Naive B cell (primary cell): ENCODE data around the gene CASP3. TPM values are rescaled to one million over a fixed set of nuclear protein-coding genes. Genes with fewer than 3 reads are reported as not detected.
"Not testable (repeated sequence)": the region's sequence is repeated elsewhere in the genome, so short reads cannot be mapped to it uniquely, and the experiment has no call there.

Experiments used
- ATAC-seq, 2 donors: fragments of 150-1000 bp; cut with Tn5 transposase; 2 replicates each; pipeline ENCODE4 v1.10.0; 2021; ENCODE audit warnings: low read depth in 2 of 2, mild to moderate bottlenecking in 2 of 2, moderate library complexity in 2 of 2
- DNase-seq: peaks from one replicate; pipeline ENCODE4 v3.0.0; 2022
- H3K27ac Mint-ChIP-seq, 6 donors: one replicate each; pipeline ENCODE4 v1.8.0; 2020 to 2022; ENCODE audit warnings: mild to moderate bottlenecking in 6 of 6, mixed read lengths in 6 of 6, moderate library complexity in 5 of 6, inconsistent platforms in 2 of 6
- H3K27me3 Mint-ChIP-seq, 3 donors: one replicate each; pipeline ENCODE4 v1.8.0; 2021 to 2022; ENCODE audit warnings: mixed read lengths in 3 of 3, mild to moderate bottlenecking in 1 of 3
- H3K36me3 Mint-ChIP-seq, 2 donors: one replicate each; pipeline ENCODE4 v1.8.0; 2020 to 2022; ENCODE audit warnings: mixed read lengths in 2 of 2, inconsistent platforms in 1 of 2, mild to moderate bottlenecking in 1 of 2
- H3K4me1 Mint-ChIP-seq, 3 donors: one replicate each; pipeline ENCODE4 v1.8.0; 2020 to 2022; ENCODE audit warnings: mixed read lengths in 3 of 3, inconsistent platforms in 1 of 3, mild to moderate bottlenecking in 1 of 3, moderate library complexity in 1 of 3
- H3K4me3 Mint-ChIP-seq, 8 donors: one replicate each; pipeline ENCODE4 v1.8.0; 2020 to 2022; ENCODE audit warnings: mild to moderate bottlenecking in 8 of 8, mixed read lengths in 8 of 8, moderate library complexity in 8 of 8, inconsistent platforms in 2 of 8
- H3K9me3 Mint-ChIP-seq, 7 donors: one replicate each; pipeline ENCODE4 v1.8.0; 2020 to 2022; ENCODE audit warnings: mixed read lengths in 7 of 7, mild to moderate bottlenecking in 5 of 7, inconsistent platforms in 2 of 7, moderate library complexity in 1 of 7
- polyA plus RNA-seq, 6 donors: library from polyadenylated mRNA; unstranded; fragments of 300-500 nt; fragmentation: Illumina TruSeq; gene quantifications; one replicate each; pipeline ENCODE4 v1.2.3, GENCODE V29; 2021; ENCODE audit warnings: low read depth in 6 of 6

Gene CASP3
- polyA plus RNA-seq, 6 donors from 2014 or later: 3.4 to 5.9 (median 4.3) TPM

GRCh38 chr4:184616633-184617551 is 32.4 kb downstream of the CASP3 start:
- peaks cover 0 to 7% (median 6%) of the 10 kb centered on the region in 3 donors for H3K4me1 Mint-ChIP-seq
- H3K27ac Mint-ChIP-seq: peak overlapping the region in 1 of 6 donors; percentile 48
- H3K27me3 Mint-ChIP-seq: no peaks in the 10 kb centered on the region
- DNase-seq (no peak), ATAC-seq (peak in 1 of 2 donors; percentile 21)
- H3K36me3 Mint-ChIP-seq: peaks cover 4 to 16% of the 10 kb centered on the region in 2 donors
- H3K4me3 Mint-ChIP-seq: no peak overlapping the region
- peaks cover 0 to 22% (median 11%) of the 10 kb centered on the region in 7 donors for H3K9me3 Mint-ChIP-seq

GRCh38 chr4:184616168-184616567 is 33.1 kb downstream of the CASP3 start:
- not testable (repeated sequence) for DNase-seq, H3K4me3 Mint-ChIP-seq, ATAC-seq, H3K27ac Mint-ChIP-seq, H3K4me1 Mint-ChIP-seq, H3K27me3 Mint-ChIP-seq
- peaks cover 4 to 16% of the 10 kb centered on the region in 2 donors for H3K36me3 Mint-ChIP-seq
- H3K9me3 Mint-ChIP-seq: peaks cover 0 to 22% (median 11%) of the 10 kb centered on the region in 7 donors

- Mint-ChIP-seq H3K27ac (peak overlapping the region in 1 of 6 donors; percentile 18), H3K4me1 (no peaks in the 10 kb centered on the region), H3K27me3 (no peaks in the 10 kb centered on the region), H3K4me3 (no peak overlapping the region), H3K36me3 (peaks cover 4 to 16% of the 10 kb centered on the region in 2 donors), H3K9me3 (peaks cover 0 to 22% (median 11%) of the 10 kb centered on the region in 7 donors)
- ATAC-seq (no peak), DNase-seq (no peak)
Measured at GRCh38 chr4:184614509-184614908, 34.7 kb downstream of the CASP3 start.

DNA sequence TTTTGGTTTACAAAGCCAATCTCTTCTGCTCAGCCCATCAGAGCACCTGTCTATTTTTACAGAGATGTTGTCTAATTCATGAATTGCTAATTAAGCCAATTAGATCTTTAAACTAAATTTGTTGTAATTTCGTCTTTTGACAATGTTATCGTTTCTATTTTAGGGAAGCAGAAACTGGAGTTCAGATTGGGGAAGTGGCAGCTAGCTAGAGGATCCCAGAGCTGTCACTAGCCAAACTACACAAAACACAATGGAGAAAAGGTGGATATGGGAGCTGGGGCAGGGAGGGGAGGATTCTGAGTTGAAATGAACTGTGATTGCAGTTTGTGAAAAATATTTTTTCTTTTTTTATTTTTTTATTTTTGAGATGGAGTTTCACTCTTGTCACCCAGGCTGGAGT is 35.8 kb downstream of the CASP3 start:
- Mint-ChIP-seq H3K36me3 (peaks cover 4 to 16% of the 10 kb centered on the region in 2 donors), H3K27me3 (peaks cover 0 to 5% (median 0%) of the 10 kb centered on the region in 3 donors), H3K4me1 (no peaks in the 10 kb centered on the region), H3K9me3 (peaks cover 0 to 22% (median 11%) of the 10 kb centered on the region in 7 donors), H3K27ac (no peak overlapping the region), H3K4me3 (no peak overlapping the region)
- ATAC-seq: no peak
- no peak for DNase-seq

DNA sequence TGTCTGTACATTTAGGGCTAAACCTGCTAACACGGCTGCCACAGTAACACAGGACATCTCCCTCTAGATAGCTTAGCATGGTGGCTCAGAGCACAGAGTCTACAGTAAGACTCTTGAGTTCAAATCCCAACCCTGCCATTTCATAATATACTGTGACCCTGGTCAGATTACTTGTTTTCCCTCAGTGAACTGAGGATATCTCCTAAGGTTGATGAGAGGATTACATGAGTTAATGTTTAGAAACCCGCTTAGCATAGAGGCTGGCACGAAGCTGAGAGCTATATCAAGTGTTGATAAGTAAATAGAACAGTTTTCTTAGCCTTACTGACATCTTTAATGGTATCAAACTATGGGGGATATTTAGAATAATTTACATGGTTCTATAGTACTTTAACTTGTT is 37.2 kb downstream of the CASP3 start:
- peaks cover 0 to 10% (median 0%) of the 10 kb centered on the region in 3 donors for H3K27me3 Mint-ChIP-seq

GRCh38 chr4:184607429-184607828 is 41.8 kb downstream of the CASP3 start:
- not testable (repeated sequence) for H3K4me1 Mint-ChIP-seq, ATAC-seq, DNase-seq, H3K4me3 Mint-ChIP-seq
- peaks cover 4 to 18% of the 10 kb centered on the region in 2 donors for H3K36me3 Mint-ChIP-seq
- H3K27me3 Mint-ChIP-seq: peaks cover 0 to 54% (median 0%) of the 10 kb centered on the region in 3 donors
- H3K9me3 Mint-ChIP-seq: peaks cover 0 to 41% (median 36%) of the 10 kb centered on the region in 7 donors
- peak overlapping the region in 1 of 6 donors; percentile 42 for H3K27ac Mint-ChIP-seq

More for the DNA sequence above, 37.2 kb downstream of the CASP3 start:
- Mint-ChIP-seq H3K4me3 (no peak overlapping the region), H3K4me1 (no peaks in the 10 kb centered on the region), H3K27ac (no peak overlapping the region), H3K36me3 (peaks cover 4 to 16% of the 10 kb centered on the region in 2 donors), H3K9me3 (peaks cover 0 to 22% (median 11%) of the 10 kb centered on the region in 7 donors)
- DNase-seq (no peak), ATAC-seq (no peak)

DNA sequence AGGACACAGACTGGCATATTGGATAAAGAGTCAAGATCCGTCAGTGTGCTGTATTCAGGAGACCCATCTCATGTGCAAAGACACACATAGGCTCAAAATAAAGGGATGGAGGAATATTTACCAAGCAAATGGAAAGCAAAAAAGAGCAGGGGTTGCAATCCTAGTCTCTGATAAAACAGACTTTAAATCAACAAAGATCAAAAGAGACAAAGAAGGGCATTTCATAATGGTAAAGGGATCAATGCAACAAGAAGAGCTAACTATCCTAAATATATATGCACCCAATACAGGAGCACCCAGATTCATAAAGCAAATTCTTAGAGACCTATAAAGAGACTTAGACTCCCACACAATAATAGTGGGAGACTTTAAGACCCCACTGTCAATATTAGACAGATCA is 46.4 kb downstream of the CASP3 start:
- Mint-ChIP-seq H3K27me3 (peaks cover 0 to 89% (median 24%) of the 10 kb centered on the region in 3 donors), H3K36me3 (peaks cover 4 to 26% of the 10 kb centered on the region in 2 donors), H3K9me3 (peaks cover 0 to 48% (median 36%) of the 10 kb centered on the region in 7 donors)
- H3K4me1 Mint-ChIP-seq, DNase-seq, H3K27ac Mint-ChIP-seq, ATAC-seq, H3K4me3 Mint-ChIP-seq: not testable (repeated sequence)

GRCh38 chr4:184600982-184601381 is 48.3 kb downstream of the CASP3 start:
- not testable (repeated sequence) for H3K4me3 Mint-ChIP-seq

DNA sequence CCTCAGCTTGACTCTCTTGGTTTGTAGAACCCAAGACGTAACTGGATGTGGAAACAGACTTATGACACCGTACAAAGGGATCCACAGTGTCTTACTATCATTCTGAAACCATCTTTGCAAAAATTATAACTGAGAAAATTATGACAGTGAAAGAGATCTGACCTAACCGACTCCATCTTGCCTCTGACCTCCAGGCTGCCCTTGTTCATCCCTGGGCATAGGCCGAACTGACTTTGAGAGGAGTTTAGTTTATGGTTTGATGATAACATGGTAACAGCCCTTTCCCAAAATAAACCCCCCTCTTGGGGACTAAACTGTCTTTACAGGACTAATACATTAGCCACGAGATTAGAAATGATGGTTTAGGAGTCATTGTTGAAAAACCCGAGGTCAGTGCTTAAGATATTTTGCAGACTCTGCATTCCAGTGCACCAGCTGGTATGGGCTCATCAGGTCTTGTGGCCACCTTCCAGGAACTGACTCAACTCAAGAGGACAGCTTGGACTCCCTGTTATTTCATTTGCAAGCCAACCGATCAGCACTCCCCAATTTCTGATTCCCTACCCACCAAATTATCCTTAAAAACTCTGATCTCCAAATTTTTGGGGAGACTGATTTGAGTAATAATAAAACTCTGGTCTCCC is 49.6 kb downstream of the CASP3 start:
- Mint-ChIP-seq H3K36me3 (peaks cover under 1 to 26% of the 10 kb centered on the region in 2 donors), H3K27ac (no peak overlapping the region), H3K27me3 (peaks cover under 1 to 63% (median 24%) of the 10 kb centered on the region in 3 donors), H3K9me3 (peaks cover 0 to 24% (median 19%) of the 10 kb centered on the region in 7 donors), H3K4me3 (no peak overlapping the region), H3K4me1 (no peaks in the 10 kb centered on the region)
- DNase-seq: no peak
- no peak for ATAC-seq

More at GRCh38 chr4:184600982-184601381, 48.3 kb downstream of the CASP3 start:
- H3K9me3 Mint-ChIP-seq: peaks cover 0 to 38% (median 29%) of the 10 kb centered on the region in 7 donors
- peaks cover 0 to 76% (median 24%) of the 10 kb centered on the region in 3 donors for H3K27me3 Mint-ChIP-seq
- peaks cover 4 to 26% of the 10 kb centered on the region in 2 donors for H3K36me3 Mint-ChIP-seq
- not testable (repeated sequence) for H3K4me1 Mint-ChIP-seq, DNase-seq, ATAC-seq, H3K27ac Mint-ChIP-seq

GRCh38 chr4:184598753-184599491 is 50.3 kb downstream of the CASP3 start:
- H3K4me3 Mint-ChIP-seq: no peak overlapping the region
- peaks cover 5 to 56% (median 24%) of the 10 kb centered on the region in 3 donors for H3K27me3 Mint-ChIP-seq
- H3K4me1 Mint-ChIP-seq: no peaks in the 10 kb centered on the region
- DNase-seq (no peak), ATAC-seq (no peak)
- H3K27ac Mint-ChIP-seq: no peak overlapping the region
- peaks cover 0 to 17% (median 12%) of the 10 kb centered on the region in 7 donors for H3K9me3 Mint-ChIP-seq
- H3K36me3 Mint-ChIP-seq: peaks cover 0 to 19% of the 10 kb centered on the region in 2 donors

GRCh38 chr4:184596617-184597185 is 52.5 kb downstream of the CASP3 start:
- DNase-seq (no peak), ATAC-seq (no peak)
- Mint-ChIP-seq H3K4me3 (no peak overlapping the region), H3K27me3 (peaks cover 5 to 35% (median 19%) of the 10 kb centered on the region in 3 donors), H3K36me3 (peaks cover 0 to 2% of the 10 kb centered on the region in 2 donors), H3K27ac (peak overlapping the region in 2 of 6 donors; percentile 17 to 51), H3K9me3 (peaks cover 0 to under 1% (median 0%) of the 10 kb centered on the region in 7 donors), H3K4me1 (no peaks in the 10 kb centered on the region)

DNA sequence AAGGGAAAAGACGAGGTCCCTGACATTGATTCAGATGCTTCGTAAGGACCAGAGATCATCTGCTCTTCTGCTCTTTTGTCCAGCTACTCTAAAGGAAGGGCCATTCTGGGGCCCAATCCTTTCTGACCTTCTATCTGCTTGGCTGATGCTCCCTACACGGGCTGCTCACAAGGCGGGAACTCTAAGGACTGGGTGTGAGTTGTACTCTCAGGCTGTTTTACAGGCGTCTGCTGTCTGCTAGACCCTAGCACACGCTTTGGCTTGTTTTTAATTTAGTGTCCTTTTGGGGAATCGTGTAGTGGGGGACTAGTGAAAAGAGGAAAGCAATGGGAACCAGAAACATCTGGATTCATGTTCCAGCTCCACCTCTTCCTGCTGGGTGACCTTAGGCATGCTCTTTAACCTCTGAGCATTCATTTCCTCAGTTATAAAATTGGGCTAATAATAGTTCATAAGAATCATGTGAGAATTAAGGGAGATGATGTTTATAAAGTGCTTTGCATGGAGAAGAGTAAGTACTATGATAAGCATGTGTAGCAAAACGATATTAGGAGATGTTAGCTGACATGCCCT is 53.1 kb downstream of the CASP3 start:
- peak overlapping the region in 2 of 6 donors; percentile 9 to 17 for H3K27ac Mint-ChIP-seq
- peaks cover 5 to 30% (median 14%) of the 10 kb centered on the region in 3 donors for H3K27me3 Mint-ChIP-seq
- no peak for ATAC-seq

More for the DNA sequence above, 53.1 kb downstream of the CASP3 start:
- H3K4me3 Mint-ChIP-seq: no peak overlapping the region
- no peaks in the 10 kb centered on the region for H3K4me1 Mint-ChIP-seq
- no peaks in the 10 kb centered on the region for H3K36me3 Mint-ChIP-seq
- DNase-seq: no peak
- no peaks in the 10 kb centered on the region for H3K9me3 Mint-ChIP-seq
